Upper lobe of left lung (tissue), 4 donors: ENCODE data around the gene METTL15.

ENCODE experiments used
- CTCF ChIP-seq, 6 experiments: fragments of 450-650 bp in 4 of 6; fragments of 200-600 bp in 2 of 6; sonication (generic) in 2 of 6; IDR thresholded peaks; one replicate each; pipeline ENCODE4 v1.5.1; 2016 to 2019; ENCODE audit warnings: antibody characterized with exemption in 6 of 6
- EP300 ChIP-seq, 4 donors: sonication (generic); formaldehyde crosslinking; IDR thresholded peaks; one replicate each; pipeline ENCODE4 v1.5.1; 2017; ENCODE audit warnings: antibody characterized with exemption in 4 of 4, control low read depth in 2 of 4
- POLR2AphosphoS5 ChIP-seq, 2 donors: sonication (generic); formaldehyde crosslinking; IDR thresholded peaks; one replicate each; pipeline ENCODE4 v1.5.1; 2017; ENCODE audit warnings: antibody characterized with exemption in 2 of 2

GRCh38 chr11:28077521-28077920 is 30.7 kb upstream of the METTL15 start:
- no peak for TF ChIP-seq EP300 (IDR thresholded peaks at IDR 0.05)
- no peak for TF ChIP-seq CTCF (IDR thresholded peaks at IDR 0.05)
- TF ChIP-seq POLR2AphosphoS5 (IDR thresholded peaks at IDR 0.05), result no peak
